Naive thymus-derived CD4-positive, alpha-beta T cell (primary cell): ENCODE results near the gene WASHC2A. TPM values are rescaled to one million over a fixed set of nuclear protein-coding genes. Genes with fewer than 3 reads are reported as not detected.
"Not testable (repeated sequence)": the region's sequence is repeated elsewhere in the genome, so short reads cannot be mapped to it uniquely, and the experiment has no call there.

Source experiments
- ATAC-seq: fragments of 150-1000 bp; cut with Tn5 transposase; 2 replicates; pipeline ENCODE4 v1.10.0; 2021; ENCODE audit warnings: mild to moderate bottlenecking, moderate library complexity
- CTCF ChIA-PET: fragments of 350-600 bp; sonication (Branson Sonifier 250); formaldehyde crosslinking; loops from one replicate; lab custom pipeline; 2021; ENCODE audit warnings: antibody characterized with exemption; lab: Charles Lee
- POLR2A ChIA-PET: fragments of 350-600 bp; sonication (Branson Sonifier 250); formaldehyde crosslinking; loops from one replicate; lab custom pipeline; 2021; ENCODE audit warnings: antibody characterized with exemption, inconsistent platforms; lab: Charles Lee
- DNase-seq, 9 donors: peaks; one replicate each; pipeline versions ENCODE4 v3.0.0 to v3.0.0-alpha.2; 2020 to 2022; ENCODE audit warnings: mixed read lengths in 1 of 9
- H3K27ac ChIP-seq: one replicate; pipeline ENCODE4 v1.7.0; 2013; ENCODE audit warnings: mild to moderate bottlenecking, low read depth, low read length, moderate library complexity
- H3K27me3 ChIP-seq, 2 donors: one replicate each; pipeline ENCODE4 v1.7.0; 2013; ENCODE audit warnings: low read length in 2 of 2, mild to moderate bottlenecking in 2 of 2, moderate library complexity in 2 of 2; ENCODE audit not compliant: control insufficient read depth in 2 of 2, insufficient read depth in 2 of 2
- H3K36me3 ChIP-seq, 3 experiments: 1 replicate in 2 of 3; 2 replicates in 1 of 3; pipeline ENCODE4 v1.7.0; 2013; ENCODE audit warnings: low read length in 3 of 3, mild to moderate bottlenecking in 3 of 3, moderate library complexity in 1 of 3; ENCODE audit not compliant: insufficient read depth in 3 of 3, control insufficient read depth in 2 of 3
- H3K4me1 ChIP-seq, 2 donors: one replicate each; pipeline ENCODE4 v1.7.0; 2013; ENCODE audit warnings: low read length in 2 of 2, mild to moderate bottlenecking in 2 of 2, moderate library complexity in 1 of 2; ENCODE audit not compliant: control insufficient read depth in 2 of 2, insufficient read depth in 2 of 2
- H3K4me3 ChIP-seq: 2 replicates; pipeline ENCODE4 v1.7.0; 2013; ENCODE audit warnings: mild to moderate bottlenecking, low read length
- H3K9me3 ChIP-seq, 3 experiments: 1 replicate in 2 of 3; 2 replicates in 1 of 3; pipeline ENCODE4 v1.7.0; 2013; ENCODE audit warnings: low read length in 3 of 3; ENCODE audit not compliant: control insufficient read depth in 2 of 3
- H3K27ac Mint-ChIP-seq, 9 donors: one replicate each; pipeline ENCODE4 v1.8.0; 2020 to 2022; ENCODE audit warnings: mixed read lengths in 9 of 9, mild to moderate bottlenecking in 8 of 9, moderate library complexity in 5 of 9, inconsistent platforms in 2 of 9
- H3K27me3 Mint-ChIP-seq, 5 donors: one replicate each; pipeline ENCODE4 v1.8.0; 2021 to 2022; ENCODE audit warnings: mixed read lengths in 5 of 5, mild to moderate bottlenecking in 1 of 5
- H3K36me3 Mint-ChIP-seq, 5 donors: one replicate each; pipeline ENCODE4 v1.8.0; 2020 to 2022; ENCODE audit warnings: mixed read lengths in 5 of 5, mild to moderate bottlenecking in 3 of 5, inconsistent platforms in 1 of 5
- H3K4me1 Mint-ChIP-seq, 7 donors: one replicate each; pipeline ENCODE4 v1.8.0; 2020 to 2022; ENCODE audit warnings: mixed read lengths in 7 of 7, mild to moderate bottlenecking in 3 of 7, inconsistent platforms in 1 of 7
- H3K4me3 Mint-ChIP-seq, 10 donors: one replicate each; pipeline ENCODE4 v1.8.0; 2020 to 2022; ENCODE audit warnings: mild to moderate bottlenecking in 10 of 10, mixed read lengths in 10 of 10, moderate library complexity in 6 of 10, inconsistent platforms in 2 of 10
- H3K9me3 Mint-ChIP-seq, 11 donors: one replicate each; pipeline ENCODE4 v1.8.0; 2020 to 2022; ENCODE audit warnings: mixed read lengths in 11 of 11, mild to moderate bottlenecking in 4 of 11, inconsistent platforms in 1 of 11, moderate library complexity in 1 of 11
- intact Hi-C, 2 donors: fragments of 100-400 bp; cut with micrococcal nuclease; formaldehyde crosslinking; loops; one replicate each; pipeline ENCODE4 v1.15.1; 2023
- polyA plus RNA-seq, 2 donors: library from polyadenylated mRNA; unstranded; fragments of 300-500 nt; fragmentation: Illumina TruSeq; gene quantifications; one replicate each; pipeline ENCODE4 v1.2.3, GENCODE V29; 2021
- total RNA-seq, 6 experiments: library from RNA in 5 of 6; stranded (reverse) in 5 of 6; gene quantifications; 1 replicate in 5 of 6; 2 replicates in 1 of 6; pipeline ENCODE4 v1.2.3 and lab custom pipeline; 2021 to 2026

The WASHC2A gene, protein sequence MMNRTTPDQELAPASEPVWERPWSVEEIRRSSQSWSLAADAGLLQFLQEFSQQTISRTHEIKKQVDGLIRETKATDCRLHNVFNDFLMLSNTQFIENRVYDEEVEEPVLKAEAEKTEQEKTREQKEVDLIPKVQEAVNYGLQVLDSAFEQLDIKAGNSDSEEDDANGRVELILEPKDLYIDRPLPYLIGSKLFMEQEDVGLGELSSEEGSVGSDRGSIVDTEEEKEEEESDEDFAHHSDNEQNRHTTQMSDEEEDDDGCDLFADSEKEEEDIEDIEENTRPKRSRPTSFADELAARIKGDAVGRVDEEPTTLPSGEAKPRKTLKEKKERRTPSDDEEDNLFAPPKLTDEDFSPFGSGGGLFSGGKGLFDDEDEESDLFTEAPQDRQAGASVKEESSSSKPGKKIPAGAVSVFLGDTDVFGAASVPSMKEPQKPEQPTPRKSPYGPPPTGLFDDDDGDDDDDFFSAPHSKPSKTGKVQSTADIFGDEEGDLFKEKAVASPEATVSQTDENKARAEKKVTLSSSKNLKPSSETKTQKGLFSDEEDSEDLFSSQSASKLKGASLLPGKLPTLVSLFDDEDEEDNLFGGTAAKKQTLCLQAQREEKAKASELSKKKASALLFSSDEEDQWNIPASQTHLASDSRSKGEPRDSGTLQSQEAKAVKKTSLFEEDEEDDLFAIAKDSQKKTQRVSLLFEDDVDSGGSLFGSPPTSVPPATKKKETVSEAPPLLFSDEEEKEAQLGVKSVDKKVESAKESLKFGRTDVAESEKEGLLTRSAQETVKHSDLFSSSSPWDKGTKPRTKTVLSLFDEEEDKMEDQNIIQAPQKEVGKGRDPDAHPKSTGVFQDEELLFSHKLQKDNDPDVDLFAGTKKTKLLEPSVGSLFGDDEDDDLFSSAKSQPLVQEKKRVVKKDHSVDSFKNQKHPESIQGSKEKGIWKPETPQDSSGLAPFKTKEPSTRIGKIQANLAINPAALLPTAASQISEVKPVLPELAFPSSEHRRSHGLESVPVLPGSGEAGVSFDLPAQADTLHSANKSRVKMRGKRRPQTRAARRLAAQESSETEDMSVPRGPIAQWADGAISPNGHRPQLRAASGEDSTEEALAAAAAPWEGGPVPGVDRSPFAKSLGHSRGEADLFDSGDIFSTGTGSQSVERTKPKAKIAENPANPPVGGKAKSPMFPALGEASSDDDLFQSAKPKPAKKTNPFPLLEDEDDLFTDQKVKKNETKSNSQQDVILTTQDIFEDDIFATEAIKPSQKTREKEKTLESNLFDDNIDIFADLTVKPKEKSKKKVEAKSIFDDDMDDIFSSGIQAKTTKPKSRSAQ (N-terminal part only)
- total RNA-seq (10 to 100 TPM; 50.0 to 74.5 (median 55.5) TPM), polyA plus RNA-seq (10 to 100 TPM; 21.0 to 45.0 TPM), total RNA-seq (lab: John Stamatoyannopoulos, UW) (71.3 reads per million, percentile 78 among the genes with 10 or more reads in this experiment)

DNA sequence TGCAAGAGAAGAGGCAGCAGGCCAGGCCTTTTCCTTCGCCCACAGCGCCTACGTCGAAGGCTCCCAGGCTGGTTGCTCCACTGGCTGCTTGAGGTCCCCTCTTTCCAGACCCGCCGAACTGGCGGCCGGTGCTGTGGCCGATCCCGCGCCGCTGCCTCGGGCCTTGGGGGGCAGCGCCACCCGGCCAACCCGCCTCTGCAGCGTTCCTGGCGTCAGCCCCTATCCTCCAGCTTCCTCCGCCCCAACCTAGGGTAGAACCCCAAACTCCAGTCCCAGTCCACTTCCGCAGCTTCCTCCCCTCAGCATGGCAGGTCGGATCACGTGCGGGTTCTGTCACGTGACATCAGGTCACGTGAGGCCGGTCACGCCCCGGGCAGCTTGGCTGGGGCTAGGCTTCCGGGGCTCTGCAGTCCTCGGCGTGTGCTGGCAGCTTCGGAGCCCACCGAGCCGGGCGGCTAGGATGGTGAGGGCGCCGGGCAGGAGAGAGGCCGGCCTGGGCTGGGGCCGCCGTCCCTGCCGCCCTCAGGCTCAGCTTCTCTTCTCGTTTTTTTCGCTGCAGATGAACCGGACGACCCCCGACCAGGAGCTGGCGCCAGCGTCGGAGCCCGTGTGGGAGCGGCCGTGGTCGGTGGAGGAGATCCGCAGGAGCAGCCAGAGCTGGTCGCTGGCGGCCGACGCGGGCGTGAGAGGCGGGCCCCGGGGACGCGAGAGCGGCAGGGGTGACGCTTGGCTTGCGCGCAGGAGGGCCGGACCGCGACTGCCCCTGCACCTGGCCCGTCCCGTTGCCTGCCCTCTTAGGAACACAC, at the start of gene WASHC2A:
TSS of gene WASHC2A (plus strand) at position 409 of the 806 bp plus-strand sequence. CDS start at position 461, 52 bp downstream.
- H3K4me1 ChIP-seq, H3K27me3 Mint-ChIP-seq, H3K27me3 ChIP-seq, H3K9me3 ChIP-seq, H3K9me3 Mint-ChIP-seq, CTCF ChIA-PET, H3K36me3 Mint-ChIP-seq, H3K36me3 ChIP-seq: not testable (repeated sequence)
- H3K27ac ChIP-seq = peak within 1 kb of the TSS; percentile 61
- peak; percentile 96 for ATAC-seq
- H3K4me1 Mint-ChIP-seq = peaks cover 4 to 23% (median 17%) of the 10 kb centered on the region in 7 donors
- H3K4me3 ChIP-seq = peak within 1 kb of the TSS; percentile 61
- POLR2A ChIA-PET = interaction anchor here (0.6 kb wide), 1 partner anchor 557 kb away, joined by 3 read pairs; no protein-coding TSS in a partner anchor
- peak within 1 kb of the TSS; percentile 74 to 89 (median 82) for H3K4me3 Mint-ChIP-seq
- DNase-seq = peak; percentile 82 to 98 (median 95)
- intact Hi-C loops = loop anchor here in 1 of 2 donors (10.0 kb wide), 1 partner anchor 557 kb away; the partner anchor contains the start of gene SGMS1
- peak within 1 kb of the TSS; percentile 76 to 96 (median 88) for H3K27ac Mint-ChIP-seq

DNA sequence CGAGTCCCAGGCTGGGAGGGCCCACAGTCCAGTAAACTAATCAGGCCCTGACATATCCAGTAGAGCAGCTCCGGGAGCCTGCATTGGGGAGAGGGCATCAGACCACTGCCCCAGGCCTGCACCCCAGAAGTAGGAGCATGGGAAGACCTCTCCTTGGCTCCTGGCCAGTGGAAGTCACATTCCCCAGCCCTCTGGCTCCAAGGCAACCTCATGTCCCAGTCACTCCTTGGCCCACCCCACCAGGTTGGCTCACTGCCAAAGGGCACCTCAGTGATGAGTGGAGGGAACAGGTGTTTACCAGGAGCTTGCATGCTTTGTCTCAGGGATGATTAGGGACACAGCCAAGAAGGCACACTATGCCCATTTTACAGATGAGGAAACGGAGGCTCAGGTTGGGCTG, 48.5 kb upstream of the WASHC2A start:
- POLR2A ChIA-PET, H3K4me3 Mint-ChIP-seq, H3K4me3 ChIP-seq, DNase-seq, H3K27ac Mint-ChIP-seq, H3K27me3 ChIP-seq, H3K9me3 Mint-ChIP-seq, H3K27ac ChIP-seq, H3K36me3 ChIP-seq, H3K4me1 ChIP-seq, H3K4me1 Mint-ChIP-seq, H3K36me3 Mint-ChIP-seq, intact Hi-C loops, H3K9me3 ChIP-seq, ATAC-seq, H3K27me3 Mint-ChIP-seq: not testable (repeated sequence)
- CTCF ChIA-PET = interaction anchor here (0.6 kb wide), 1 partner anchor 510 kb away, joined by 3 read pairs; no protein-coding TSS in a partner anchor

DNA sequence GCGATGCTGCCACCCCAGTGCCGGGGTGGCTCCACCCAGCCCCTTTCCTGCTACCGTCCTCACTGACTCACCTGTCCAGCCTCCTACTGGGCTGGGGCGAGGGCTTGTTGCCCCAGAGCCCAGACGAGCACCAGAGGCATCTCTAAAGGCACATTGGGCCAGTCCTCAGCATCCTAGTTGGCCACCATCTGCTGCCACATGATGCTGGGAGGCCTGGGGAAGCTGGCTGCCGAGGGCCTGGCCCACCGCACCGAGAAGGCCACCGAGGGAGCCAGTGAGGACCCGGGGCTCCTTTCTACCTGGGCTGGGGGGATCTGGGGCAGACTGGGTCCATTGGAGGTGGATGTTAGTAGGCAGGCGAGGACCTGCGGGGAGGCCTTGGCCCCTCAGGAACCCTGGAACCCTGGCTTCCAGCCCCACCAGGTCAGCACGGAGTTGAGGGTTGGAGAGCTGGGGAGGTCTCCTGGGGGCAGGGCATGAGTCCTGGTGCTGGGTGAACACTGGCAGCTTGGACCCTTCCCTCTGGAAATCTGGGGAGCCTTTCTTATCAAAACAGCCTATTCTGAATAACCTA, 47.2 kb upstream of the WASHC2A start:
- H3K27ac ChIP-seq, H3K9me3 ChIP-seq, ATAC-seq, H3K4me1 ChIP-seq, H3K9me3 Mint-ChIP-seq, H3K36me3 Mint-ChIP-seq, H3K36me3 ChIP-seq, DNase-seq, CTCF ChIA-PET, H3K27me3 ChIP-seq, POLR2A ChIA-PET, H3K4me1 Mint-ChIP-seq, H3K27ac Mint-ChIP-seq, H3K4me3 ChIP-seq, H3K4me3 Mint-ChIP-seq: not testable (repeated sequence)
- intact Hi-C loops = loop anchor here in 1 of 2 donors (10.0 kb wide), 1 partner anchor 134 kb away; no protein-coding TSS in a partner anchor
- H3K27me3 Mint-ChIP-seq = peaks cover 4 to 18% (median 15%) of the 10 kb centered on the region in 5 donors

DNA sequence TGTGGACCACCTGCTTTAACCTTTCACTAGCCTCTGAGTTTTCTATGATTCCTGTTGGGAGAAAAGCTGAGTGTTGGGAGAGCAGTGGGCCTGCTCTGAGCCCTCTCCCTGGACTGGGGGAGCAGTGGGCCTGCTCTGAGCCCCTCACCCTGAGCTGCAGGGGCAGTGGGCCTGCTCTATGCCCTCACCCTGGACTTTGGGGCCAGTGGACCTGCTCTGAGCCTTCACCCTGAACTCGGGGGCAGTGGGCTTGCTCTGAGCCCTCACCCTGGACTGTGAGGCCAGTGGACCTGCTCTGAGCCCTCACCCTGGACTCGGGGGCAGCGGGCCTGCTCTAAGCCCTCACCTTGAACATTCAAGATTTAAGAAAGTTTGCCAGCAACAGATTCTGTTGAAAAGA, 46.1 kb upstream of the WASHC2A start:
- intact Hi-C loops = loop anchor here in 1 of 2 donors (10.0 kb wide), 1 partner anchor 133 kb away; no protein-coding TSS in a partner anchor
- CTCF ChIA-PET = no interaction called here

DNA sequence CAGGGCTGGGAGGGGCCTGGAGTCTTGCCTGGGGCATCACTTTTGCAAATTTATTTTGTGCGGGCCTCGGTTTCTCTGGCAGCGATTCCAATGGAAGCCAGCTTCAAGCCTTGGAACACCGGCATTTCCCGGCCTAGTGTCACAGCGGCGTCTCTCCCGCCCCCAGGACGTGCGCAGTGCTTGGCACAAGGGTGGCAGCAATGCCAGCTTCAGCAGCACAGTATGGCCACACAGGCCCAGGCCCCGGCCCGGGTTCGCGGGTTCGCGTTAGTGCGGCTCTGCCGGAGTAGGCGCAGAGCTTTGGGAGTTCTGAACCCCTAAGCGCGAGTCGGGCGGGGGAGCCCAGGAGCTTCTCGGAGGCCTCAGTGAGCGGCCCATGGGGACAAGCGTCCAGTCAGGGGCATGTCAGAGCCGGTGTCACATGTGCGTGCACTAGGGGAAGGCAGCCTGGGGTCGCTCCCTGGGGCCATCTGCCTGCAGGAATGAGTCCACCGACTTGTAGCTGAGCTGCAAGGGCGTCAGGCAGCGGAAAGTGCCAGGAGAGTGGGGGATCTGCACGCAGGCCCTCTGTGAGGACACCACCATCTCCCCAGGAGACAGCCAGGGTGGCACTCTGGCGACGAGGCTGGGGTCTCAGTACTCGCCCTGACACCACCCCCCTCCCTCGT, 42.9 kb upstream of the WASHC2A start:
- CTCF ChIA-PET, POLR2A ChIA-PET: not testable (repeated sequence)

More for the DNA sequence above, 46.1 kb upstream of the WASHC2A start:
- no peak overlapping the region for H3K27ac Mint-ChIP-seq
- POLR2A ChIA-PET = interaction anchor here (0.6 kb wide), 1 partner anchor 17 kb away, joined by 3 read pairs; no protein-coding TSS in a partner anchor
- H3K27me3 ChIP-seq = no peaks in the 10 kb centered on the region
- H3K4me3 Mint-ChIP-seq = no peak overlapping the region
- no peaks in the 10 kb centered on the region for H3K9me3 ChIP-seq
- ATAC-seq (no peak), DNase-seq (no peak)
- no peak overlapping the region for H3K27ac ChIP-seq
- H3K4me1 ChIP-seq = no peaks in the 10 kb centered on the region
- H3K27me3 Mint-ChIP-seq = peaks cover 14 to 27% (median 24%) of the 10 kb centered on the region in 5 donors
- H3K36me3 ChIP-seq = no peaks in the 10 kb centered on the region
- H3K4me1 Mint-ChIP-seq = peaks cover 0 to 4% (median 0%) of the 10 kb centered on the region in 7 donors
- no peak overlapping the region for H3K4me3 ChIP-seq
- H3K36me3 Mint-ChIP-seq = no peaks in the 10 kb centered on the region
- H3K9me3 Mint-ChIP-seq = no peaks in the 10 kb centered on the region

More for the DNA sequence above, 42.9 kb upstream of the WASHC2A start:
- H3K9me3 Mint-ChIP-seq, DNase-seq, H3K27me3 ChIP-seq, H3K4me1 ChIP-seq, H3K4me3 Mint-ChIP-seq, H3K4me3 ChIP-seq, H3K4me1 Mint-ChIP-seq, H3K27ac Mint-ChIP-seq, H3K27ac ChIP-seq, ATAC-seq, H3K36me3 Mint-ChIP-seq, H3K36me3 ChIP-seq, H3K9me3 ChIP-seq: not testable (repeated sequence)
- intact Hi-C loops = loop anchor here in 1 of 2 donors (10.0 kb wide), 1 partner anchor 130 kb away; no protein-coding TSS in a partner anchor
- peaks cover 19 to 41% (median 29%) of the 10 kb centered on the region in 5 donors for H3K27me3 Mint-ChIP-seq
